Activated CD4-positive, CD25-positive, alpha-beta regulatory T cell treated with anti-CD3 and anti-CD28 coated beads, Interleukin-2, amount 50 U/mL, for 24 hours (primary cell): ENCODE results near the gene SYTL3.
"Not testable (repeated sequence)": the region's sequence is repeated elsewhere in the genome, so short reads cannot be mapped to it uniquely, and the experiment has no call there.

Experiments used
- ATAC-seq, 2 donors: fragments of 150-1000 bp; cut with Tn5 transposase; one replicate each; pipeline ENCODE4 v1.10.0; 2021; ENCODE audit warnings: mild to moderate bottlenecking in 1 of 2, moderate library complexity in 1 of 2

SYTL3 gene, protein sequence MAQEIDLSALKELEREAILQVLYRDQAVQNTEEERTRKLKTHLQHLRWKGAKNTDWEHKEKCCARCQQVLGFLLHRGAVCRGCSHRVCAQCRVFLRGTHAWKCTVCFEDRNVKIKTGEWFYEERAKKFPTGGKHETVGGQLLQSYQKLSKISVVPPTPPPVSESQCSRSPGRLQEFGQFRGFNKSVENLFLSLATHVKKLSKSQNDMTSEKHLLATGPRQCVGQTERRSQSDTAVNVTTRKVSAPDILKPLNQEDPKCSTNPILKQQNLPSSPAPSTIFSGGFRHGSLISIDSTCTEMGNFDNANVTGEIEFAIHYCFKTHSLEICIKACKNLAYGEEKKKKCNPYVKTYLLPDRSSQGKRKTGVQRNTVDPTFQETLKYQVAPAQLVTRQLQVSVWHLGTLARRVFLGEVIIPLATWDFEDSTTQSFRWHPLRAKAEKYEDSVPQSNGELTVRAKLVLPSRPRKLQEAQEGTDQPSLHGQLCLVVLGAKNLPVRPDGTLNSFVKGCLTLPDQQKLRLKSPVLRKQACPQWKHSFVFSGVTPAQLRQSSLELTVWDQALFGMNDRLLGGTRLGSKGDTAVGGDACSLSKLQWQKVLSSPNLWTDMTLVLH

DNA sequence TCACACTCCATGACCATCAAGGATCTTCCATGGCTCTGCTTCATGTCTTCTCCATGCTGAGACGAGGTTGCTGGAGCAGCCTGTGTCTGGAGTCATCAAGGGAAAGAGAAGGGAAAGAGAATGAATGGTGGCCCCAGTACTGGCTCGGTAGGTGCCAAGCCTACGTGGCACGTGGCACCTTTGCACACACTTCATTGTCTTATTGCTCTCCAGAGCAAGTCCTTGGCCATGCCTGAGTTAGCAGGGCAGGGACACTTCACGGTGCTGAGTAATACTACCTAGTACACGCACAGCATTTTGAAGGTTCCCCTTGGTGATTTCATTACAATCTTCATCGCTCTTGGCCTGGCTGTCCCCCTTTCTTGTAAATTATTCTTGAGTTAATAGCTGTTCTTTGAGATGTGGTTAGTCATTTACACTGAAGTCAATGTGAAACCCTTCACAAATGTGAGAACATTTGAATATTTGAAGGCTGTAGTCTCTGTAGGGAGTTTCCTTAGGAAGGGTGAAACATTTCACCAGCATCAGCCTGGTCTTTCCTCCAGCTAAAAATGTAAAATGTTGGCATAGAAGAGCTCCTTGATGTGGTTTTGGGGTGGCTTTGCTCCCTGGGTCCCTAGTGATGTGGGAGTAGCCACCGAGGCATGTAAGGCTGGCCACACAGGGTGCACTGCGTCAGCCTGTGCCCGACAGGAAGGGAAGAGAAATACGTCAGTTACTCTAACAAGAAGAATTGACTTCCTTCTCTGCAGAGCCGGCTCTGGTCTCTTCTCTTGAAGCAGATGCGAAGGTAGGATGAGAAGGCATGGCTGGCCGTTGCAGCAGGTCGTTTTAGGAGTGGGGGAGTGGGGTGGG is at the start of gene SYTL3:
Gene SYTL3, plus strand, starts transcription at position 766 of the 855 bp plus-strand sequence. CDS start 13,215 bp downstream, outside the sequence.
- peak; percentile 64 to 71 for ATAC-seq

DNA sequence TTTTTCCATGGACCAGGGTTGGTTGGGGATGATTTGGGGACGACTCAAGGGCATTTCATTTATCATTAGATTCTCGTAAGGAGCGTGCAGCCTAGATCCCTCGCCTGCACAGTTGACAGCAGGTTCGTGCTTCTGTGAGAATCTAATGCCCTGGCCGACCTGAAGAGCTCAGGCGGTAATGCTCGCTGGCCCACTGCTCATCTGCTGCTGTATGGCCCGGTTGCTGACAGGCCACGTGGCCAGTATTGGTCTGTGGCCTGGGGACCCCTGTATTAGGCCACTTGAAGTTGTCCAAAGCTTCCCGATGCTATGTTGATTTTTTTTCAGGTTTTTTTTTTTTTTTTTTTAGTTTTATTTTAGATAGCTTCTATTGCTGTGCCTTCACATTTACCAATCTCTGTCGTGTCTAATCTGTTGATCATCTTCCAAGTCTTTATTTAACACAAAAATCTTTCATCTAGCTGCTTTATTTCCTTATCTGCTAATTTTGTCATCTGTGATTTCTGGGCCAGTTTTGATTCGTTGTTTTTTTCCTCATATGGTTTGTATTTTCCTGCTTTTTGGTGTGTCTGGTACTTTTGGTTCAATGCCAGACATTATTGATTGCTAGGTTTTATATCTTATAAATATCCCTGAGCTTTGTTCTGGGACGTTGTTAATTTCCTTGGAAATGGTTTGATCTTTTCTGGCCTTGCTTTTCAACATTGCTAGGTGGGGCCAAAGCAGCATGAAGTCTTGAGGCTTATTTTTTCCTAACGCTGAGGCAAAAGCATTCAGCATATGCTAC is 46.4 kb upstream of the SYTL3 start:
- ATAC-seq = no peak

GRCh38 chr6:158604048-158604406 is 45.8 kb upstream of the SYTL3 start:
- ATAC-seq = no peak

DNA sequence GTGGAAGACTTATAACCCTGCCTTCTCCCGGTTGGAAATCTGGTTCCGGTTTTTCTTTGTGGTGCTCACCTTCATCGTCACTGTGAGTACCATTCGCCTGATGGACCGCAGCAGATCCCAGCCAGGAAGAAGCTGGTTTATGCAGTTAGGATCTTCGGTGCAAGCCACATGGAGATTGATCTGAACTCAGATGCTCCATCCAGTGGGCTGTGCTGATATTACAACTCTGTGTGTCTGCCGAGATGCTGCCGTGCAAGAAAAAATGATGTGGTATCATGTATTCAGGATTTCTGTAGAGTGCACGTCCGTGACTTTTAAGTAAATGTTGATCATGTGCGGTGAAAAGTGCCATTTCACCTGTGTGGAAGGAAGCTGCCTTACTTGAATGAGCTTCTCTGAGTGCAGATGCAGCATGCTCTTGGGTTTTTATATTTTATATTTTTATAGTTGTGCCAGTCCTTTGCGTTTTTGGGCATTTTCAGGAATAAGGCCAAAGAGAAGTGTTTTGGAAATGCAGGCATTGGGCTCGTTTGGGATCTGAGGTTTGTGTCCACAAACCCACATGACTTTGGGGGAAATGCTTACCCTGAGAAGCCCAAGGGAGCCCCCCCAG is 44.5 kb upstream of the SYTL3 start:
- ATAC-seq = peak in 1 of 2 donors; percentile 56

GRCh38 chr6:158606011-158606410 is 43.8 kb upstream of the SYTL3 start:
- not testable (repeated sequence) for ATAC-seq

- no peak for ATAC-seq
Measured at GRCh38 chr6:158606935-158607334, 42.9 kb upstream of the SYTL3 start.

GRCh38 chr6:158607411-158608170 is 42.3 kb upstream of the SYTL3 start:
- no peak for ATAC-seq

DNA sequence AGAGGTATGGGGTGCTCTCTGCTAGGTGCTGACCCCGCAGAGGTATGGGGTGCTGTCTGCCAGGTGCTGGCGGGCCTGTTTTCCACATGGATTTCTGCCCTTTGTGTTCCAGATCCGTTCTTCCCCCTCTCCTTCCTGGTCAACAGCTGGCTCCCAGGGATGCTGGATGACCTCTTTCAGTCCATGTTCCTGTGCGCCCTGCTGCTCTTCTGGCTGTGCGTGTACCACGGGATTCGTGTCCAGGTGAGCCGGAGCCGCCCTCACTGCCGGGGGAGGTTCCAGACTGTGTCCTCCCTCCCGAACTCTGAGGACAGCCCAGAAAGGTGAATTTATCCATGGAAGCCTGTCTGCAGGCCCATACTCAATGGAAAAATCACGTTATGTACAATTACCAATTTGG is 41.6 kb upstream of the SYTL3 start:
- ATAC-seq = no peak

- no peak for ATAC-seq
Measured at GRCh38 chr6:158609455-158610155, 40.2 kb upstream of the SYTL3 start.

- no peak for ATAC-seq
Measured at GRCh38 chr6:158610319-158610968, 39.4 kb upstream of the SYTL3 start.

DNA sequence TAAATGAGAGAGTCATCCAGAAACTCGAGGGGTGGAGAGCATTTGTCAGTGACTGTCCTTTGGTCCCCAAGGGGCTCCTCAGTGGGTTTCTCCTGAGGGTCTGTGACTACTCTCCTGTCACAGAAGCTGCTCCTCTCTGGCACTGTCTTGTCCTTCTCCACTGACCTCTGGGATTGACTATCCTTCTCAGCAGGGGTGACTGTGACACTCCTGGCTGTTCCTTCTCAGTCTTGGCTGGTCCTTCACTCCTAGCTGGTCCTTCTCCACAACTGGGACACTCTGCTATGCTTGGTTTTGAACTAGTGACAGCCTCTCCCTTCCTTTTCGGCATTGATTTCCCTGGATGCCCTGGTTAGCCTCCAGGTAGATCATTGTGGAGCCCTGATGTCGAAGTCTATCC is 38.8 kb upstream of the SYTL3 start:
- no peak for ATAC-seq

GRCh38 chr6:158611541-158612370 is 38.1 kb upstream of the SYTL3 start:
- no peak for ATAC-seq

GRCh38 chr6:158614606-158615005 is 35.2 kb upstream of the SYTL3 start:
- ATAC-seq = not testable (repeated sequence)

DNA sequence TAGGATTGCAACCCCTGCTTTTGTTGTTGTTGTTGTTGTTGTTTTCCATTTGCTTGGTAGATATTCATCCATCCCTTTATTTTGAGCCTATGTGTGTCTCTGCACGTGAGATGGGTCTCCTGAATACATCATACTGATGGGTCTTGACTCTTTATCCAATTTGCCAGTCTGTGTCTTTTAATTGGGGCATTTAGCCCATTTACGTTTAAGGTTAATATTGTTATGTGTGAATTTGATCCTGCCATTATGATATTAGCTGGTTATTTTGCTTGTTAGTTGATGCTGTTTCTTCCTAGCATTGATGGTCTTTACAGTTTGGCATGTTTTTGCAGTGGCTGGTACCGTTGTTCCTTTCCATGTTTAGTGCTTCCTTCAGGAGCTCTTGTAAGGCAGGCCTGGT is 31.6 kb upstream of the SYTL3 start:
- not testable (repeated sequence) for ATAC-seq

DNA sequence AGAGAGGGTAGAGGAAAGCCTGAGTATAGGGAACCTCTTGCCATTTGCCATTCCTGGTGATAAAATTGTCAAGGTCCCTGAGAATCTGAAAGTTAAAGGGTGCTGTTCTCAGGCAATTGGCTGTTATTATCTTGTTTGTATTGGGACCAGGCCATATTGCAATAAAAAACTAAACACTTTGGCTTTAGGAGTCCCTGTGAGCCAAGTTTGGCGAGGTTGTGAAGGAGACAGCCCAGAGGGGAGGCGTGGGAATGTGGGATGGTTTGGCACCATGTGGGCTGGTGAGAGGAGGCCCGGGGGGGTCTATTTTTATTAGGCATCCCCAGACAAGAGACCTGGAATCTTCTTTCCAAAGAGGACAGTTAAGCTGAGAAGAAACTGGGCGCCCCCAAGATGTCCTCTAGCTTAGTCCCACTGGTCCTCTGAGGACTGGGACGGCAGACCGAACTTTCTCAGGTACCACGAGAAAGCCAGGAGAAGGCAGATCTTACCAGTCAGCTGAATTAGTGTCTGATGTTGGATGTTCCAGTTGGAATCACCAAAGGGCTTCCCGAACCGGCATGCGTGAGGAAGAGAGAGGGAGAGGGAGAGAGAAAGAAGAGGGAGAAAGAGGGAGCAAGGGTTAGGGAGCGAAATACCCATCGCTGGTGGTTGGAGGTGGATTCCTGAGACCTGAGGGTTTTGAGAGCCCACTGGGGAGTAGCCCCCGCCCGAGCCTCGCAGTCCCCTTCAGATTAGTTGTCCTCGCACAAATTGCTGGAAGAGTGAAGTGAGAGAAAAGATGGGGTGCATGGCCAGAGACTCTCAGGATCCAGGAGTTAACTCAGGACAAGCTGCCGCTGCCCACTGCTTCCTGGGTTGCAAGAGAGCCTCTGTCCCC is 29.7 kb upstream of the SYTL3 start:
- no peak for ATAC-seq

DNA sequence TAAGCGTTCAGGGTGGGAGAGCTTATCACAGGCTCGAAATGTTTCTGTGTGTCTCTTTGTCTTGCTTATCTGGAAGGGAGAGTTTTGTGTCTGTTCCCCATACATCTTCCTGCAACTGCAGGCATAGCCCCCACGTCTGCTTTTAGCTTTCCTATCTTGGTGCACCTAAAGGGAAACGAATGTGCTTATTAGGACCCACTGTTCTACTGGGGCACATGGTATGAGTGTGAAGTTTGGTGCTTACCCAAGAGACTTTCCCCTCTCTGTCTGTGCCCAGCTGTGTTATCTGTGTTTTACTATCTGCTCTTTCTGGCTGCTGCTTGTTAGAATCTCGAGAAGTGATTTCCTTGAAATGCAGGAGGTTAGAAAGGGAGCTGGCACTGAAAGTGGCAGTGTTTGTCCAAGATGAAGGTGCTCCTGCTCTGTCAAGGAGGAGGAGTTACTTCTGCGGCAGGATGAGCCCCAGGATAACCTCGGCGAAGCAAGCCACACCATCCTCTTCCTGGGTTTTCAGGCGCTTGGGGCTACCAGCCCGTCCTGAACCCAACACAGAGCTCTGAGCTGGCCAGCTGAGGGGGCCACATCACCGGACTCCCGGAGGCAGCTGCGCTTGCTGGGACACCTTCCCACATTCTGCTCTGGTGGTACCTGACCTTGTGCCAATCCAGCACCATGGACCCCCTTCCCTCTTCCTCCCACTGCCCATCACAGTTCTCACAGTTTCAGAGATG is 28.7 kb upstream of the SYTL3 start:
- ATAC-seq = no peak
